Limb (tissue), 2 donors: ENCODE data around the gene KIF2C.
"Not testable (repeated sequence)": the region's sequence is repeated elsewhere in the genome, so short reads cannot be mapped to it uniquely, and the experiment has no call there.

Experiments used
- DNase-seq, 2 donors: peaks; one replicate each; pipeline ENCODE4 v3.0.0-alpha.2; 2016; ENCODE audit errors: extremely low spot score in 2 of 2

KIF2C gene

DNA sequence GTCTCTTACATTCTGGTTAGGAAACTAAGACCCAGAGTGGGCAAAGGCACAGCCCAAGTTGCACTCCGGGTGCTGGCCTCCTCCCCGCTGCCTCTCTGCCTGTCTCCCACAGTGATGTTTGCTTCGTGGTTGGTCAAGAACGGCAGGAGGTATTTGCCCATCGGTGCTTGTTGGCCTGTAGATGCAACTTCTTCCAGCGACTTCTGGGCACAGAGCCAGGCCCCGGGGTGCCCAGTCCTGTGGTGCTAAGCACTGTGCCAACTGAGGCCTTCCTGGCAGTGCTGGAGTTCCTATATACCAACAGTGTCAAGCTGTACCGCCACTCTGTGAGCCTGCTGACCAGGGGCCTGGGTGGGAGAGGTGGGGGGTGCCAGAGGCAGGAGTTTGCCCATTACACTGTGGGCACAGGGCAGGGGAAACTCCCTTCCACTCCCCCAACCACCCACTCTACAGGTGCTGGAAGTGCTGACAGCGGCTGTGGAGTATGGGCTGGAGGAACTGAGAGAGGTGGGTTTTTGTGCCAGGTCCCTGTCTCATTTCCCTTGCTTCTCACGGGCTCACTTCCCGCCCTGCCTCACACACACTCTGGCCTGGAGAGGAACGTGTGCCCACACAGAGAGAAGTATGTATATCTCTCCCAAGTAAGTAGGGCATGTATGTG is 70.6 kb downstream of the KIF2C start:
- DNase-seq, result peak in 1 of 2 donors; percentile 40

DNA sequence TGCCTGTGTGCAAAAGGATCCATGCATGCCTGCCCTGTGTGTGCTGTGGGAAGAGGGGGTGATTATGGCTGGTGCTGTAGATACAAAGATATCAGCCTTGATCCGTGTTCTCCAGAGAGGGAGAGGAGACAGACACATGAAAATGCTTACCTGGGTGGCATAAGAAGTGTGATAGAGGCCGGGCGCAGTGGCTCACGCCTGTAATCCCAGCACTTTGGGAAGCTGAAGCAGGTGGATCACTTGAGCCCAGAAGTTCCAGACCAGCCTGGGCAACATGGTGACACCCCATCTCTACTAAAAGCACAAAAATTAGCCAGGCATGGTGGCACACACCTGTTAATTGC is 71.1 kb downstream of the KIF2C start:
- not testable (repeated sequence) for DNase-seq

DNA sequence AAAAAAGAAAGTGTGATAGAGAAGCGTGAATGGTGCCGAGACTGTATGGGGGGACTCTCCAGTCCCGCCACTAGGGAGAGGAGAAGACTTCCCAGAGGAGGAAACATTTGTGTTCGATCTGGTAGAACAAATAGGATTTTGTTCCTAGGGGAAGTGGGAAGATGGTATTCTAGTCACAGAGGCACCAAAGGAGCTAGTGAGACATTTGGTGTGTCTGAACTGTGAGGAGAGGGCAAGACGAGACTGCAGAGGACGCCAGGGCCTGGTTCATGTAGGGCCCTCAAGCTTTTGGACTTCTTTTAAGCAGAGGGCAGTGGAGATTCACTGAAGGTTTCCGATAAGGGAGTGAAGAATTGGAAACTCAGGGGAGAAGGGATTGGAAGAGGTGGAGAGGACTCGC is 71.6 kb downstream of the KIF2C start:
- DNase-seq, result no peak

DNA sequence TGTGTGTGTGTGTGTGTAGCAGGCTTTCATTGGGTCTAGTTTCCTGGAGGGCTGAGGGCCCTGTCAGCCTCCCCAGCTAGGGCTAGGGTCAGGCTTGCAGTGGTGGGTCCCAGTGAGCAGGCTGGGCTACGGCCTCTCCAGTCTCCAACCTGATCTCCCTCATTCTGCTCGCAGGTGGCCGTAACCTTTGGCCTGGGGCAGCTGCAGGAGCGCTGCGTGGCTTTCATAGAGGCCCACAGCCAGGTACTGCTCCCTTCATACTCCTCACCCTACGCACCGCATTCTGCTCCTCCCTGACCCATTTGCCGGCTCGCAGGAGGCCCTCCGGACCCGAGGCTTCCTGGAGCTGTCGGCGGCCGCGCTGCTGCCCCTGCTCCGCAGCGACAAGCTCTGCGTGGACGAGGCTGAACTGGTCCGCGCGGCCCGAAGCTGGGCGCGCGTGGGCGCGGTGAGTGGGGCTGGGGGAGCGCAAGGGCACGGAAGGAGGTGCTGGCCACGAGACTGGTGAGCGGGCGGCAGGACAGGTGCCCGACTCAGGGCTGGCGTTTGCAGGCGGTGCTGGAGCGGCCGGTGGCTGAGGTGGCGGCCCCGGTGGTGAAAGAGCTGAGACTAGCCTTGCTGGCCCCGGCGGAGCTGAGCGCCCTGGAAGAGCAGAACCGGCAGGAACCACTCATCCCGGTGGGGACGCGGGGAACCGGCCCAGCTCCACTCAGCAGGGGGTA is 73.3 kb downstream of the KIF2C start:
- DNase-seq, result no peak

DNA sequence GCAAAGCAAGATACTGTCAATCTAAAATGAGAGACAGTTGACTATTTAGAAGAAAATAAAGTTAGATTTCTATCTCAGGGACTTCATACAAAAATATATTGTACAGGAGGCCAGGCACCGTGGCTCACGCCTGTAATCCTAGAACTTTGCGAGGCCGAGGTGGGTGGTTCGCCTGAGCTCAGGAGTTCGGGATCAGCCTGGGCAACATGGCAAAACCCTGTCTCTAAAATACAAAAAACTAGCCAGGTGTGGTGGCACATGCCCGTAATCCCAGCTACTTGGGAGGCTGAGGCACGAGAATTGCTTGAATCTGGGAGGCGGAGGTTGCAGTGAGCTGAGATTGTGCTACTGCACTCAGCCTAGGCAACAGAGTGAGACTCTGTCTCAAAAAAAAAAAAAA is 76.3 kb downstream of the KIF2C start:
- DNase-seq, result not testable (repeated sequence)

DNA sequence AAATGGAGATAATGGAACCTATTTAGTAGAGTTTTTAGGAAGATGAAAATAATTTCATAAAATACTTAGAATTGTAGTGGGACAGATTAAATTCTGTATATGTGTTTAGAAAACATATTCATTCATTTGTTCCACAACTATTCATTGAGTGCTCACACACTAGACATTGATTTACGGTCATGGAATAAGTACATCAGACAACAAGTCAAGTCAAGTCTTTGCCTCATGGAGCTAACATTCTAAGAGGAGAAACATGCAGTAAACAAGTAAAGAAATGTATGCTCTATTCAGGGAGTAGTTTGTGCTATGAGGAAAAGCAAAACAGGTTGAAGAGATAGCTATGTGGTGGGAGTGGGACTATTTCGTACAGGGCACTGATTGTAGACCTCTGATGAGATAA is 77.7 kb downstream of the KIF2C start:
- no peak for DNase-seq
